HEK293T (cell line): ENCODE results near the gene AMDHD1.

Source experiments
- ARNT ChIP-seq: fragments of 450-650 bp; IDR thresholded peaks from 2 replicates; pipeline ENCODE4 v1.6.1; 2017; ENCODE audit warnings: mild to moderate bottlenecking
- BHLHE40 ChIP-seq: fragments of 450-650 bp; IDR thresholded peaks from 2 replicates; pipeline ENCODE4 v1.6.1; 2016; ENCODE audit warnings: mild to moderate bottlenecking, moderate library complexity, borderline replicate concordance
- ELF4 ChIP-seq: fragments of 450-650 bp; IDR thresholded peaks from 2 replicates; pipeline ENCODE4 v1.6.1; 2017; ENCODE audit warnings: antibody characterized with exemption
- FOXK2 ChIP-seq: fragments of 450-650 bp; IDR thresholded peaks from 2 replicates; pipeline ENCODE4 v1.6.1; 2016; ENCODE audit warnings: mild to moderate bottlenecking
- HDGF ChIP-seq: fragments of 450-650 bp; IDR thresholded peaks from 2 replicates; pipeline ENCODE4 v1.6.1; 2017; ENCODE audit warnings: antibody characterized with exemption, borderline replicate concordance
- LEF1 ChIP-seq: fragments of 450-650 bp; IDR thresholded peaks from 2 replicates; pipeline ENCODE4 v1.6.1; 2017; ENCODE audit warnings: mild to moderate bottlenecking, borderline replicate concordance
- SP1 ChIP-seq: fragments of 450-650 bp; IDR thresholded peaks from 2 replicates; pipeline ENCODE4 v1.6.1; 2017
- SUZ12 ChIP-seq: fragments of 450-650 bp; IDR thresholded peaks from 2 replicates; pipeline ENCODE4 v1.6.1; 2016; ENCODE audit warnings: mild to moderate bottlenecking
- ZNF384 ChIP-seq: fragments of 450-650 bp; IDR thresholded peaks from 2 replicates; pipeline ENCODE4 v1.6.1; 2016

DNA sequence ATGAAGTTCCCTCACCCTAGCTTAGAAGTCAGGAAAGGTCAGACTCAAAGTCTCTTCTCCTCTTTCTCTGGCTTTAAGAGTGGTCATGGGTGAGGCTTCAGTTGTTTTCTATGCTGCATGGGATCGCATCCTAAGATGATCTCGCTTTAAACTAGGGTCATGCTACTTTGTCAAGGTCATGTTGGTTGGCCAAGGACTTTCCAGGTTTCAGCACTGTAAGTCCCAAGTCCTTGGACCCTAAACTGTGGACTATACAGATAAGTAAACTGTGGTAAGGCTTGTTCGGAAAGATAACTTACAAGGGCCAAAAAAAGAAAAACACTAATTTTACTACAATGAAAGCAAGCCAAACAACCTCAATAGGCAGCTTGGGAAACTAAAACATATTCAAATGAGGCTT is 35.6 kb downstream of the AMDHD1 start:
- no peak for TF ChIP-seq LEF1
- TF ChIP-seq SP1, result no peak
- TF ChIP-seq HDGF, result no peak
- TF ChIP-seq ZNF384, result no peak
- no peak for TF ChIP-seq BHLHE40
- TF ChIP-seq ELF4, result no peak
- TF ChIP-seq FOXK2, result no peak
- TF ChIP-seq ARNT, result no peak
- TF ChIP-seq SUZ12, result no peak
